SHP77 (cell line): ENCODE measurements around the gene TLR3.
A peak's percentile ranks its signal among the peaks of the same experiment; 100 is the strongest.
"Not testable (repeated sequence)": the region's sequence is repeated elsewhere in the genome, so short reads cannot be mapped to it uniquely, and the experiment has no call there.

Experiments used
- DNase-seq, 2 experiments: peaks; one replicate each; lab custom pipeline; 2025; lab: John Stamatoyannopoulos, UW

The TLR3 gene

GRCh38 chr4:186068581-186069348 is at the start of gene TLR3:
Gene TLR3, plus strand, starts transcription at chr4:186069156. Its CDS starts 7,464 bp downstream, at chr4:186076620.
- no peak for DNase-seq

GRCh38 chr4:186019269-186019668 is 49.7 kb upstream of the TLR3 start:
- DNase-seq: no peak

GRCh38 chr4:186020106-186020792 is 48.7 kb upstream of the TLR3 start:
- DNase-seq: no peak

- DNase-seq: no peak
These were observed 48.1 kb upstream of the TLR3 start for GRCh38 chr4:186020793-186021407.

GRCh38 chr4:186021461-186022167 is 47.3 kb upstream of the TLR3 start:
- peak in 1 of 2 experiments; percentile 32 for DNase-seq

GRCh38 chr4:186023975-186024374 is 45.0 kb upstream of the TLR3 start:
- no peak for DNase-seq

- no peak for DNase-seq
These were observed 44.1 kb upstream of the TLR3 start for GRCh38 chr4:186024637-186025407.

- DNase-seq: no peak
These were observed 43.6 kb upstream of the TLR3 start for GRCh38 chr4:186025408-186025690.

- no peak for DNase-seq
These were observed 41.6 kb upstream of the TLR3 start for GRCh38 chr4:186027405-186027804.

- peak in 1 of 2 experiments; percentile 18 for DNase-seq
These were observed 39.2 kb upstream of the TLR3 start for GRCh38 chr4:186029571-186030398.

GRCh38 chr4:186030399-186030775 is 38.6 kb upstream of the TLR3 start:
- no peak for DNase-seq

- no peak for DNase-seq
These were observed 38.2 kb upstream of the TLR3 start for GRCh38 chr4:186030795-186031194.

GRCh38 chr4:186032259-186032658 is 36.7 kb upstream of the TLR3 start:
- DNase-seq: no peak

GRCh38 chr4:186033027-186033426 is 35.9 kb upstream of the TLR3 start:
- no peak for DNase-seq

- not testable (repeated sequence) for DNase-seq
These were observed 34.3 kb upstream of the TLR3 start for GRCh38 chr4:186034613-186035012.

- DNase-seq: no peak
These were observed 31.9 kb upstream of the TLR3 start for GRCh38 chr4:186036976-186037581.

- DNase-seq: peak in 1 of 2 experiments; percentile 17
These were observed 31.0 kb upstream of the TLR3 start for GRCh38 chr4:186037692-186038658.

- DNase-seq: peak in 1 of 2 experiments; percentile 9
These were observed 29.3 kb upstream of the TLR3 start for GRCh38 chr4:186039697-186040096.

- DNase-seq: no peak
These were observed 28.6 kb upstream of the TLR3 start for GRCh38 chr4:186040316-186040715.
